GM12872 (cell line): Measurements from ENCODE around the gene LAS1L.

Source experiments
- TF ChIP-seq, protein P1 (sequence below): IDR thresholded peaks from 3 replicates; pipeline ENCODE4 v1.5.1; 2011; ENCODE audit warnings: low read depth, mild to moderate bottlenecking, low read length, moderate library complexity; ENCODE audit not compliant: insufficient read depth

LAS1L gene

DNA sequence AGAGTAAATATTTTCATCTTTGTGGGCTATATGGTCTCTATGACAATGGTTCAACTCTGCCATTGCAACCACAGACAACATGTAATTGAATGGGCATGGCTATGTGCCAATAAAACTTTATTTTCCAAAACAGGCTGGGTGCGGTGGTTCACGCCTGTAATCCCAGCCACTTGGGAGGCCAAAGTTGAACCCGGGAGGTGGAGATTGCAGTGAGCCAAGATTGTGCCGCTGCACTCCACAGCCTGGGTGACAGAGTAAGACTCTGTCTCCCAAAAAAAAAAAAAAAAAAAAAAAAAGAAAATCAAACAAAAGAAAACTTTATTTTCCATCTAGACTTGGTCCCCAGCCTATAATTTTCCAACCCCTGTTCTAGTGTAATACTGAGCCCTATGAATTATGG is 38.4 kb upstream of the LAS1L start:
- TF ChIP-seq, protein P1, sequence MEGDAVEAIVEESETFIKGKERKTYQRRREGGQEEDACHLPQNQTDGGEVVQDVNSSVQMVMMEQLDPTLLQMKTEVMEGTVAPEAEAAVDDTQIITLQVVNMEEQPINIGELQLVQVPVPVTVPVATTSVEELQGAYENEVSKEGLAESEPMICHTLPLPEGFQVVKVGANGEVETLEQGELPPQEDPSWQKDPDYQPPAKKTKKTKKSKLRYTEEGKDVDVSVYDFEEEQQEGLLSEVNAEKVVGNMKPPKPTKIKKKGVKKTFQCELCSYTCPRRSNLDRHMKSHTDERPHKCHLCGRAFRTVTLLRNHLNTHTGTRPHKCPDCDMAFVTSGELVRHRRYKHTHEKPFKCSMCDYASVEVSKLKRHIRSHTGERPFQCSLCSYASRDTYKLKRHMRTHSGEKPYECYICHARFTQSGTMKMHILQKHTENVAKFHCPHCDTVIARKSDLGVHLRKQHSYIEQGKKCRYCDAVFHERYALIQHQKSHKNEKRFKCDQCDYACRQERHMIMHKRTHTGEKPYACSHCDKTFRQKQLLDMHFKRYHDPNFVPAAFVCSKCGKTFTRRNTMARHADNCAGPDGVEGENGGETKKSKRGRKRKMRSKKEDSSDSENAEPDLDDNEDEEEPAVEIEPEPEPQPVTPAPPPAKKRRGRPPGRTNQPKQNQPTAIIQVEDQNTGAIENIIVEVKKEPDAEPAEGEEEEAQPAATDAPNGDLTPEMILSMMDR = no peak

DNA sequence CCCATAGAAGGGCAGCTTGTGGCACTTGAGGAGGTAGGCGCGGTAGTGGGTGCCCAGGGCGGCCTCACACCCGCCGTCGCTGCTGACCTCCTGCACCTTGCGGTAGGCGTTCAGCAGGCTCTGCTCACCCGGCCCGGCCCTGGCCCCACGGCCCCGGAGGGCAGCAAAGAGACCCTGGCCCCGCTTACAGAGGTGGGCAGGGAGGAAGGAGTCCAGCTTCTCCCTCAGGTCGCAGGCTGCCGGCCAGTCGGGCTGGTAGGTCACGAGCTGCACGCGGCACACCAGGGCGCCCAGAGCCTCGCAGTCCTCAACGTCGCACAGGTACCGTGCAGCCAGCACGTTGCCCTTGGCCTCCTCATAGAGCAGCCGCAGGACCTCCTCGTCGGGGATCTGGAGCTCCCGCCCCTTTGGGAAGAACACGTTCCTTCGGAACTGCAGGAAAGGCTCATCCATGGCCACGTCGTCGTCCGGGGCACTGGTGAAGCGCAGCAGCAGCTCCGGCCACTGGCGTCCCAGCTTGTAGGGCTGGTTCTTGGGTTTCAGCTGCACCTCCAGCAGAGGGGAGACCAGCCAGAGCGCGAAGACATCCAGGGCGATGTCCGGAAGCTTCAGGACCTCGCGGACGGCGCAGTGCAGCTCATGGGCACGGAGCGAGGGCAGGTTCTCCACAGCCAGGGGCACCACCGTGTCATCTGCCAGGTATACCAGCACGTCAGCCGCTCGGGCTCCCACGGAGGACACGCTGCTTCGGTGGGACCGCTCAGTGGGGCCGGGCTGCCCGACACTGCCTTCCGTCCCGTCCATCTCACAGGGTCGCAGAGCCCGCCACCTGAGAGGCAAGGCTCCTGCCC is 17.1 kb upstream of the LAS1L start:
- TF ChIP-seq, protein P1 = no peak

DNA sequence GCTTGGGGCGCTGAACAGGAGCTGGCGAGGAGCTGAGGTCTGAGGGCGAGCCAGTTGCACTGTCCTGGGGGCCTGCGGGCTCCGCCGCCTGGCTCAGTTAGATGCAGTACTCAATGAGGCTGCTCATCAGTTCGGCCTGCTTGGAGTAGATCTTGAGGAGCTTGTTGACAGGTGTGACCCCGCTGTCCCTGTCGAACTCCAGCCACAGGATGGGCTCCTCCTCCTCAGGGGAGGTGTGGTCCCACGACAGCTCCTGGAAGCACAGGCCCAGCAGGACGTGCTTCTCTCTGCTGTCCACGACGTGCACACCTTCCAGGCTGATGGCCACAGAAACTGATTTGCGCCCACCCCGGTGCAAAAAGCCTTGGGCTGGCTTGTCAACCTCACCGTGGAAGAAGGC is 16.5 kb upstream of the LAS1L start:
- TF ChIP-seq, protein P1 = no peak

DNA sequence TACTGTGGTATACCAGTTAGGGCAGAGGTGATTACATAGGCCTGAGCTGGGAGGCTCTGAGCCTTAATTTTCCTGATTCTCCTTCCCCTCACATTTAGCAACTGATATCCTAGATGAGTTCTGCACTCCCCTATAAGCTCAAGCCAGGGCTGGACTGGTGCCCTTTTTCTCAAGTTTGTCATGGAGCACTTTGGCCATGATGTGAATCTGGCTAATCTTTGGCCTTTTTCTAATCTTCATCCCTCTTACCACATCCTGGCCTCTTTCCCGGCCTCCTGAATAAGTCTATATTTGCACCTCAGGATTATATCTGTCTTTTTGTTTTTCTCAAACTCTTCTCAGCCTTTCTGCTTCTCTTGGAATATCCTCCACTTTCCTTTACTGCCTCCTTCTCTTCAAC is 10.9 kb upstream of the LAS1L start:
- TF ChIP-seq, protein P1 = no peak

DNA sequence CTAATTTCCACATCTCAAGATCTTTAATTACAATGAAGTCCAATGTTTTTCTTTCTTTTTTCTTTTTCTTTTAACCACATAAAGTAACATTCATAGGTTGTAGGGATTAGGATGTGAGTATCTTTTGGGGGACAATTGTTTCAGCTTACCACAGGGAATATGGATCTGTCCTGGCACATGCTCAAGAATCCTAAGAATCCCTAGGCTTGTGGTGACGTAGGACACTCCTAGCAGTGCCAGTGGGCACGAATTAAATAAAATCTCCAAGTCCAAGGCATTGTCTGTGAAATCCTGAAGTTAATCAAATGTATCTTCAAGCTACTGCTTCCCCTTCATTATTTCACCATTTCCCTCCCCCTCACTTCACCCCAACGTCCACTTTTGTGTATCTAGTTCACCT is 2.6 kb upstream of the LAS1L start:
- TF ChIP-seq, protein P1 = no peak

DNA sequence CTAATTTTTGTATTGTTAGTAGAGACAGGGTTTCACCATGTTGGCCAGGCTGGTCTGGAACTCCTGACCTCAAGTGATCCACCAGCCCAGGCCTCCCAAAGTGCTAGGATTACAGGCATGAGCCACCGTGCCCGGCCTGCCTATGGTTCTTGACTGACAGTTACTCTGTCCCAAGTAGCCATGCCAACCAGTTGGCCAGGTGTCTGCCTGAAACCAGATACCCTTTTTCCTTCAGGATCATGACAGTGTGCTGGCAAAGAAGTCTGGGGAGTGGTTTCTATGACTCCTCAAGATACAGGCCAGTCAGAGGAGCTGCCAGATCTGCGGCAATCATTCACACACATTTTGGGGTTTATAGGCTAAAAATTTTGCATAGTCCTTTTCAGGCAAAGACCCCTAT is 1.7 kb upstream of the LAS1L start:
- TF ChIP-seq, protein P1 = no peak

DNA sequence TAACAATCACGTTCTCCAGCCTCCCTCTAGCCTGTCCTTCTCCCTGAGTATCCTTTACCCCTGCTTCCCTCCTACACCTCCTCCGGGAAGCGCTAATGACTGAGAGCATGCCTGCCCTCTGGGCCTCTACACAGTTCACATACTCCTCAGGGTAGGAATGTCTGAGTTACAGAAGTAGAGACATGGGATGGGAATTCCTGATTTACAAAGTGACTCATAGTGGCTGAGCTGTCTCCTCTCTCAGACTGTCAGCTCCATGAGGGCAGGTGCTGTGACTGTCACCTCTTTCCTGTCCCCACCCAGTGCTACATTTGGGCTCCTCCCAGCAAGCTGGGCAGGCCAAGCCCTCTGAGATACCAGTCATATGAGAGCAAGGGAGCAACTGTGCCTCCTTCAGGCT is 2.6 kb downstream of the LAS1L start:
- TF ChIP-seq, protein P1 = no peak
